Right lung (tissue), 5 donors: ENCODE results near the gene EIF3B. TPM values are rescaled to one million over a fixed set of nuclear protein-coding genes. Genes with fewer than 3 reads are reported as not detected.
"Not testable (repeated sequence)": the region's sequence is repeated elsewhere in the genome, so short reads cannot be mapped to it uniquely, and the experiment has no call there.

Experiments
- DNase-seq, 2 donors: peaks; one replicate each; pipeline ENCODE4 v3.0.0-alpha.2; 2013
- polyA plus RNA-seq, 5 donors: library from polyadenylated mRNA; unstranded; fragments of 120-200 nt; gene quantifications; one replicate each; pipeline versions ENCODE4 v1.2.1 to v1.2.3, GENCODE V29; 2013; ENCODE audit warnings: inconsistent platforms in 1 of 5, low replicate concordance in 1 of 5; ENCODE audit not compliant: insufficient read length in 5 of 5, insufficient read depth in 1 of 5

Gene EIF3B
- polyA plus RNA-seq, 5 donors: 132 to 155 (median 144) TPM

DNA sequence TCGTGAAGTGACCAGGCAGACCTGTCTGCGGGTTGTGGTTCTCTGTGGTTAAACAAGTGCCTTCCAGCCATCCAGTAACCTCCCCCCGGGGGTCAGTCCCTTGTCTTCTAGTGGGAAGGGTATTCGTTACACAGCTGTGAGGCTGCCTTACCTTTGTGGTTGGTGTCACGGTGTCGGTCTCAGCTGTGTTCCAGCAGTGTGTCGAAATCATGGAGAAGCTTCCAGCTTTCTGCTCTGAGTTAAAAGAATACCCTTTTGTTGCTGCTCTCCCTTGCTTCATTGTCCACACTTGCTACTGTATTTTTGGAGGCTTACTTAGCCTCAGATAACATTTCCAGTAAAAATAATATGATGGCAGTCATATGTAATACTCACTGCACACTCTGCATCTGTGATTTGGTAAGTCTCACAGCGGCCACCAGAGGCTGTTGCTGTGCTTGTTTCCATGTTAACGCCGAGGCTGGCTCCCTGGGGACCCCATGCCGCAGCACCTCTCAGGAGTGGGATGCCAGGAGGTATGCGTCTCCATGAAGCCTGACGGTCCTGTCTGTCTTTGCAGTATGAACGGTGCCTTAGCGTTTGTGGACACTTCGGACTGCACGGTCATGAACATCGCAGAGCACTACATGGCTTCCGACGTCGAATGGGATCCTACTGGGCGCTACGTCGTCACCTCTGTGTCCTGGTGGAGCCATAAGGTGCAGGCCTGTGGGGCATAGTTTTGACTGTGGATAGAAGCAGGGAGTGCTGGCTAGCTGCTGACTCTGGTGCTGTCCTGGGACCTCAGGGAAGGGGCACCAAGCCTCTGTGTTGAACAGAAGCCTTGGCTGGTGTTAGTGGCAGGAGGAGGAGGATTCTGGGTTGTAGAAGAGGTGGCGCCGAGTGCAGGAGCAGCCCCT lies 20.5 kb downstream of the EIF3B start:
- no peak for DNase-seq

DNA sequence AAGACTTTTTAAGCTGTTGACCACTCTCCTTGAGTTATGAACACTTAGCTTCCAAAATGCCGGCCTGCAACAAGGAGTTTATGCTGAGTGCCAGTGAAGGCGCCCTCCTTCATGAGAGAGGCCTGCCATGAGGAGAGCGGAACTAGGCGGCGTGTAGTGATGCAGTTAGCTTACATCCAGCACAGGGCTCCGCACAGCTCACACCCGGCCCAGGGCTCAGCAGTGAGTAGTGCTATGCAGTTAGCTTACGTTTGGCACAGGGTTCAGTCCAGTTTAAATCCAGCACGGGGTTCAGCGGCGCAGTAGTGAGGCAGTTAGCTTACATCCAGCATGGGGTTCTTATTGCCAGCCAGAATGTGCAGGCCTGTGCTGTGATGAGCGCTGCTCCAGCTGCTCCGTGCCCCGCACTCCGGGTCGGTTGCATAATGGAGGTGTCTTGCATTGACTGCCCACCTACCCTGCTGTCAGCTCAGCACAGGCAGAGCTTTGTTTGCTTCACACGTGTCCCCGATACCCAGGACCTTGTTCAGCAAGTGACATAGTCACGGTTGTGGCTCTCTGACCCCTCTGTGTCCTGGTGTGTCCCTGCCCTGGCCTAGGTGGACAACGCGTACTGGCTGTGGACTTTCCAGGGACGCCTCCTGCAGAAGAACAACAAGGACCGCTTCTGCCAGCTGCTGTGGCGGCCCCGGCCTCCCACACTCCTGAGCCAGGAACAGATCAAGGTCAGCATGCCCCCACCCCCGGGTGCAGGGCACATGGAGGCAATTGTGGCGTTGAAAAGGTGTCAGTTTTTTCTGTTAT lies 21.9 kb downstream of the EIF3B start:
- no peak for DNase-seq

DNA sequence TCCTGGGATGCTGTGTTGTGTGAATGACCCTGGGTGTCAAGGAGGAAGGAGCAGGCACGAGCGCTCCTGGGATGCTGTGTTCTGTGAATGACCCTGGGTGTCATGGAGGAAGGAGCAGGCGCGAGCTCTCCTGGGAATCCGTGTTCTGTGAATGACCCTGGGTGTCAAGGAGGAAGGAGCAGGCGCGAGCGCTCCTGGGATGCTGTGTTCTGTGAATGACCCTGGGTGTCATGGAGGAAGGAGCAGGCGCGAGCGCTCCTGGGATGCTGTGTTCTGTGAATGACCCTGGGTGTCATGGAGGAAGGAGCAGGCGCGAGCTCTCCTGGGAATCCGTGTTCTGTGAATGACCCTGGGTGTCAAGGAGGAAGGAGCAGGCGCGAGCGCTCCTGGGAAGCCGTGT lies 22.9 kb downstream of the EIF3B start:
- not testable (repeated sequence) for DNase-seq

DNA sequence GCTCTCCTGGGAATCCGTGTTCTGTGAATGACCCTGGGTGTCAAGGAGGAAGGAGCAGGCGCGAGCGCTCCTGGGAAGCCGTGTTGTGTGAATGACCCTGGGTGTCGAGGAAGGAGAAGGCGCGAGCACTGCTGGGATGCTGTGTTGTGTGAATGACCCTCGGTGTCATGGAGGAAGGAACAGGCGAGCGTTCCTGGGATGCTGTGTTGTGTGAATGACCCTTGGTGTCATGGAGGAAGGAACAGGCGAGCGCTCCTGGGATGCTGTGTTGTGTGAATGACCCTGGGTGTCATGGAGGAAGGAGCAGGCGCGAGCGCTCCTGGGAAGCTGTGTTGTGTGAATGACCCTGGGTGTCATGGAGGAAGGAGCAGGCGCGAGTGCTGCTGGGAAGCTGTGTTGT lies 23.5 kb downstream of the EIF3B start:
- not testable (repeated sequence) for DNase-seq

DNA sequence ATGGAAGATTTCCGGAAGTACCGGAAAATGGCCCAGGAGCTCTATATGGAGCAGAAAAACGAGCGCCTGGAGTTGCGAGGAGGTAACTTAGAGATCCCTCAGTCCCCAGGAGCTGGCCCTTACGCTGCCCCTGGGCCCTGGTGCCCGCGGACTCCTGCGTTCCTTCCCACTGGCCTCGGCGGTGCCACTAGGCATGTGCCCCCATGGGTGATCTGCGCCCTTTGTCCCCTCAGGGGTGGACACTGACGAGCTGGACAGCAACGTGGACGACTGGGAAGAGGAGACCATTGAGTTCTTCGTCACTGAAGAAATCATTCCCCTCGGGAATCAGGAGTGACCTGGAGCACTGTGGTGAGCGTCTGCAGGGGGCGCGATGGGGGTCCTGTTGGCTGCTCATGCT lies 24.5 kb downstream of the EIF3B start:
- DNase-seq: no peak

DNA sequence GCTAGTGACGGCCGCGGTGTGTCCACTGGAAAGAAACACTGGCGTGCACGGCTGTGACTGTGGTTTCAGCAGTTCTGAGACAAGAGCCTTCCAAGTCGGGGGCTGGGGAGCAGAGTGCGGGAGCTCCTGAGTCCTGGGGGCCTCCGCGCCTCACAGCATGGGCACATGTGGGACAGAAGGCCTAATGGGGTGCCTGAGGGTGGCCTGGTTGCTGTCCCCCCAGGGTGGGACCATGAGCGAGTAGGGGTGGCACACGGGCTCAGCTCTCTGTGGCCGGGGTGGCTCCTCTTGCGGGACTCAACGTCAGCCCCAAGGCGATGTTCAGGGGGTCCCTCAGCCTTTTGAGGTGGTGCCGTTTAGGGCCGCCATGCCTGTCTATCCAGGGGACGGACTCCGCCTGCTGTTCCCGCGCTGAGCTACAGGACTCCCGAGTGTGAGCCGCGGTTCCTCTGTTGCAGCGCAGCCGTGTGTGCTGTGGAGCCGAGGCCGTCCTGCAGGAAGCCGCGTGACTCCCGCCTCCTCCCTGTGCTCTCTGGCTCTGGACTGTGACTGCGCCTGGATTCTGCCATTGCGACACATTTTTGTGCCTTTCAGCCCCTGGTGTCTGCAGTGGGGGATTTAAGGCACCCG lies 25.3 kb downstream of the EIF3B start:
- DNase-seq: no peak

DNA sequence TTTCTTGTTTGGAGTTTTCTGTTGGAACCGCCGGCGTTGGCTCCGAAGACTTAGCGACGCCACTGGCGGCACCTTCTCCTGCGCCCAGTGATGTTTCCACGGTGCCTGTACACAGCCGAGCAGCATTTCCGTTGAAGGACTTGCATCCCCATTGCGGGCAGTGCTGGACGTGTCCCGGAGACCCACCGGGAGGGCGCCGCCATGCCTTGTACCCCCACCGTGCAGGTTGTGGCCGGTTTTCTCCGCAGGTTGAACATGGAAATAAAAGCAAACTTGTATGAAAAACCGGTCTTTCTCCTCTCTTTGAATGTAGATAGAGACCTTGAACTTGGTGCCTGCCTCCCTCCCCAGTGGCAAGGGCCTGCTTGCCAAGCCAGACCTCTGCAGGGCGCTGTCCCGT lies 25.8 kb downstream of the EIF3B start:
- no peak for DNase-seq

DNA sequence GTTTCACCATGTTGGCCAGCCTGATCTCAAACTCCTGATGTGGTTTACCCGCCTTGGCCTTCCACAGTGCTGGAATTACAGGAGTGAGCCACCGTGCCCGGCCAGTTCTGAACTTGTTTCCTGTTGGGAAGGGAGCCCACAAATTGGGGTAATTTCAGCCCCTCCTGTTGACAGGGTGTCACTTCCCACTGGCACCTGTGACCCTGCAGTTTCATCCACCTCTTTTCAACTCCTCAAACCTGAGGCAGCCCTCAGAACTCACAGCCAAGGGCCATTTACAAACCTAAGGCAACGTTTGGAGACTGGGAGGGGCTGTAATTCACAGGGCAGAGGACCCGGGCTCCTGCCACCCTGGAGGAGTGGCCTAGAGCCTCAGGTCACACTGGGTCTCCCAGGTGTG lies 26.6 kb downstream of the EIF3B start:
- no peak for DNase-seq

DNA sequence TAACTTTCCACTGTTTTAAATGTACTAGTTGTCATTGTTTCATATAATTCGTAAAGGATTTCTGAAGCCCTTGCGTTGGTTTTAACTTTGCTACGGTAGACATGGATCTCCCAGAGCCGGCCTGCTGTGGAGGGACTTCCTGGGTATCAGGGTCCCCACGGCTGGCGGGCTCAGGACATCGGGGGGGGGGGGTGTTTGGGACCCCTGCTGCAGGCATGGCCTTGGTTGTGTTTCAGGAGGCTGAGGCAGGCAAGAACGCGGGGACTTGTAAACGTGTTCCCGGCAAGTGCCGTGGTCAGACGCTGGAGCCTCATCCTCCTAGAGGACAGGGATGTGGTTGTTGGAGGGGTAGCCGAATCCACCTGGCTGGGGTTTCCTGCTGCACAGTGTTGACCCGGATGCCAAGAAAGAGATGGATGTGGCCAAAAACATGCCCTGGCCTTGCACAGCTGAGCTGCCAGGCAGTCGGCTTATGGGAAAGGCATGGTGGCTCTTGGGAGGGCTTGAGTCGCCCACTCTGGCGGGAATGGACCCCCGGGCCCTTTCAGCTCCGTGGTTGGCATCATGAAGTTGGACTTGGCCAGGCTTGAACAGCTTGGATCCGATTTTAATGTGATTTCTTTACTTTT lies 27.4 kb downstream of the EIF3B start:
- no peak for DNase-seq

DNA sequence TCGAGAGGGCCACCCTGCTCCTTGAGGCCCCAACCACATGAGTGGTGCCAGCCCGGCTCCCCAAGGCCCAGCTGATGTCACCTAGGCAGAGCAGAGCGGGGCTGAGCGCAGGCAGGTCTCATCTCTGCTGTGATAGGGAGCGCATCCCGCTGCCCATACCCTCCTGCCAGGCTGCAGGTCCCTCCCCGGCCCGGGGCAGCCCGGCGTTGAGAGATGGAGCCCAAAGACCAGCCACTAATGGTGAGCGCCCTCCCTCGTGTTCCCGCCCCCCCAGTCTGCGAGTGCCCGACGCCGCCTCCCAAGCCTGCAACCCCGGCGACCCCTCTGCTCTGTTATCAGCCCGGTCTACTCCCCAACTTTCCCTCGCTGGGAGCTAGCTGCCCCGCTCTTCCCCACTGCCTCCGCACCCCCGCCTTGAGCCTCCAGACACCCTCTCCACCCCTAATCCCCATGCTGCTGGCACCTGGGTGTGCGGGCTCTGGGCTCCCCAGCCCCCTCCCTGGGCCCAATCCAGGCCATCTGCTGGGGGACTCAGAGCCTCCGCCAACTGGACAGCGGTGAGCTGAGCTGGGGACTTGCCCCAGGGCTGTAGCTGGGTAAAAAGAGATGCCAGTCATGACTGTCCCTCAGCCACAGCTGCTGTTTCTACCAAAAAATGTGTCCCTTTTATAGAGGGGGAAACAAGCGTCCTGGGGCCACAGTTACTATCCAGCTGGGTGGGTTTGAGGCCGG lies 29.1 kb downstream of the EIF3B start:
- no peak for DNase-seq

DNA sequence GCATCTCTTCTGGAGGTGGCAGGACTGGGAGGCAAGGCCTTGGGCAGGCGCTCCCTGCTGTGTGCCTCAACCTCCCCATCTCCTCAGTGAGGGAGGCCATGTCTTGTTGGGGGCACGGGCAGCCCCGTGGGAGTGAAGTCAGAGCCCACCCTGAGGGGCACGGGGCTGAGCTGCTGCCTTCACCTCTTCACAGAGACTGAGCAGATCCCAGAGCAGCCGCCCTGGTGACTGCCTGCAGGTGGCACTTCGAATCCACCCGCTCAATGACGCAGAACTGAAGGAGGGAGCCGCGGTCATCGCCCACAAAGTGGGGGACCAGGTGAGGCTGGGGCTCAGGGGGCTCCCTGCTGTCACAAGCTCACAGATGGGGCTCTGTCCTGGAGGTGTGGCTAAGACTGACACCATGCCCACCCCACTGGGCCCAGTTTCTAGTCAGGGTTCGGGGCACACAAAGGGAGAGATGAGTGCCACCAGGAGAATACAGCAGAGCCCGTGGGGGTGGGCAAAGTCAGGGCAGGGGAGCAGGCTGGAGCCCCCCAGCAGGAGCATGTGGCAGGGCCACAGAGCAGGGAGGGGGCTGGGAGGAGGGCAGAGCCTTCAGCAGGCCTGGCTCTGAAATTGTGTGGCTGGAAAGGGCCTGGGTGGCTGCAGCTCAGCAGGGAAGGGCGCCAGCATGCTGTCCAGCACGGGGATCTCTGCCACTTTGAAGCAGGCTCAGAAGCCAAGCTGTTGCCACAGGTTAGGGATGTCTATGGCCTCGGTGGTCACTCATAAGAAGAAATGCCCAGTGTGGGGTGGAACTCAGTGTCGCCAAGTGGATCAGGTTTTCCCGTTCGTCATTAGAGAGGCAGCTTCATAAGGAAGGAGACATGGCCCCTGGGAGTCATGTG lies 30.0 kb downstream of the EIF3B start:
- DNase-seq: no peak

DNA sequence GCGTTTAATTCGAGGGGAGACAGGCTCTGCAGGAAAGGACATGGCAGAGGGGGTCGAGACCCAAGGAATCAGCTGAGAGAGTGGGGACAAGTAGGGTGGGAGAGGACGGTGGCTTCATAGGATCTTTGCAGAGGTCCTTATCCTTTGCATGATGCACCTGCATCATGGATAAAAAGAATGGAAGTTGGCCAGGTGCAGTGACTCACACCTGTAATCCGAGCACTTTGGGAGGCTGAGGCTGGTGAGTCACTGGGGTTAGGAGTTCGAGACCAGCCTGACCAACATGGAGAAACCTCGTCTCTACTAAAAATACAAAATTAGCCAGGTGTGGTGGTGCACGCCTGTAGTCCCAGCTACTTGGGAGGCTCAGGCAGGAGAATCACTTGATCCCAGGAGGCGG lies 31.5 kb downstream of the EIF3B start:
- DNase-seq: not testable (repeated sequence)

DNA sequence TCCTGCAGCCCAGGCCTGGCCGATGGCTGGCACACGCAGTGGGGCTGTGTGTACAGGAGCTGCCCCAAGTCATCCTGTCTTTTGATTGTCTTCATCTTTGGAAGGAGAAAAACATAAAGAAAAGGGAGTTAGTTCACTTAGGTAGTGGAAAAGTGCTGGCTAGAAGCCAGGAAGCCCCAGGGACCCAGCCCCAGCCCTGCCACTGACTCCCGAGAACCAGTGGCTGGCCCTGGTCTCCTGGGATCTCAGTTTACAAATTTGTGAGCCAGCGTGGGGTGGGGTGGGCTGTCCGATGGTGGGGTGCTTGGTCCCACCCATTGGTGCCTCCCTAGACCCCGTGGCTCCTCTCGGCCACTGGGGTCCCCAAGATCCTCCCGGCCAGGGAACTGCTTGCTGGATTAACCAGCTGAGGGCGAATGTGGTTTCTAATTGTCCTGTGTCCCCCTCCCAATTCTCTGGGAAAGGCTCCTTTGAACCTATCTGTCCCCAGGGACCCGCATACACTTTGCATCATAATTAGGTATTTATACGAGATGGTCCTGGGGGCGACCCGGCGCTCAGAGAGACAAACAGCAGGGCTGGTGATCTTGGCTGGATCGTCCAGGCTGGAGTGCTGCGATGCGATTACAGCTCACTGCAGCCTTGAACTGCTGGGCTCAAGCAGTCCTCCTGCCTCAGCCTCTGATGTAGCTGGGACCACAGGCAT lies 32.5 kb downstream of the EIF3B start:
- no peak for DNase-seq

DNA sequence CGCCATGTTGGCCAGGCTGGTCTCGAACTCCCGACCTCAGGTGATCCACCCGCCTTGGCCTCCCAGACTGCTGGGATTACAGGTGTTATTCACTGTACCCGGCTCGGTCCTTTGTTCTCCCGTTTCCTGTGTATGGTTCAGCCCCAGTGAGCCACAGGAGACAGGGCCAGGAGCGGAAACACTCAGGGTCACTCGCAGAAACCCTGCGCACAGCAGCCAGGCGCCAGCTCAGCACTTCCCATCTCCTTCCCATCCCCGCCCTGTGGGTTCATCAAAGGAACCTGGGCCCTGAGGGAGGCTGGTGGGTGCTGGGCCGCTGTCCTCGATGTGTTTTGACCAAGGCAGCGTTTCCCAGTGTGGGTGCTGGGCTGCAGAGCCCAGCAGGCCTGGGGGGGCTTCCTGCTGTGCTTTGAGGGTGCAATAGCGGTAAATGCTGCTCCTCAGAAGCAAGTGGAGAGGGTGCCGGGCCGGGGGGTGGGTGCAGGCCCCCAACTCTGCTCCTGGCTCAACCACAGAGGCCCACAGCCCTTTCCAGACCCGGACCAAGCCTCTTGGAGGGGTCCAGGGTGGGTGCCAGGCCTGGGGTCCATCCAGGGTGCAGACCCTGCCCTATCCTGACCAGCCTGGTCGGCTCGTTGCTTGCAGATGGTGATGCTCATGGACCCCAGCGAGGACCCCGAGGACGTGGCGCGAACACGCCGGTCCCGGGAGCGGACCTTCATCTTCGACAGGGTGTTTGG lies 33.4 kb downstream of the EIF3B start:
- DNase-seq: no peak

DNA sequence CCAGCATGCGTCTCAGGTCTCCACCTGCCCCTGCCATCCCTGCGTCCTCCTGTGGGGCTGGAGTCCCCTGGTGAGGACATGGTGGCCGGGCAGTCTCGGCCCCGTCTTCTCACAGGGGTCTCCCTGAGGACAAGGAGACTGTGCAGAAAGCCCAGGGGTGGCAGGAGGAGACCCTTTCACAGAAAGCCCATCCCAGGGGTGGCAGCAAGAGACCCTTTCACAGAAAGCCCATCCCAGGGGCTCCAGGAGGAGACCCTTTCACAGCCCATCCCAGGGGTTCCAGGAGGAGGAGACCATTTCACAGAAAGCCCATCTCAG lies 34.0 kb downstream of the EIF3B start:
- DNase-seq: no peak

DNA sequence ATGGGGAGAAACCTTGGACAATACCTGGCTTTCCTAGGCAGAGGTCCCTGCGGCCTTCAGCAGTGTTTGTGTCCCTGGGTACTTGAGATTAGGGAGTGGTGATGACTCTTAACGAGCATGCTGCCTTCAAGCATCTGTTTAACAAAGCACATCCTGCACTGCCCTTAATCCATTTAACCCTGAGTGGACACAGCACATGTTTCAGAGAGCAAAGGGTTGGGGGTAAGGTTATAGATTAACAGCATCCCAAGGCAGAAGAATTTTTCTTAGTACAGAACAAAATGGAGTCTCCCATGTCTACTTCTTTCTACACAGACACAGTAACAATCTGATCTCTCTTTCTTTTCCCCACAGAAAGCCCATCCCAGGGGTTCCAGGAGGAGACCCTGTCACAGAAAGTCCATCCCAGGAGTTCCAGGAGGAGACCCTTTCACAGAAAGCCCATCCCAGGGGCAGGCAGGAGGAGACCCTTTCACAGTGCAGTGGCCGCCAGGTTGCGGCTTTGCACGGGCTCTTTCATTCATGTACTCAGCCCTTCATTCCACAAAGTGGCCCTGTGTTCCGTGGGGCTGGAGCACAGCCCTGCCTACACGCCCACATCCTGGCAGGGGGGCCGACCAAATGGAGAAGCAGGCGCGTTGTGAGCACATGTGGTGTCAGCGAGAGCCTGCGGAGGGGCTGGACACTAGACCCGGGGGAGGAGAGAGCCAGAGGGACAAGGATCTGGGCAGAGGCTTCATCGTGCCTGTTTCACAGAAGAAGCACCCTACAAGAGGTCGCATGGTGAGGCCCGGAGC lies 35.6 kb downstream of the EIF3B start:
- not testable (repeated sequence) for DNase-seq

DNA sequence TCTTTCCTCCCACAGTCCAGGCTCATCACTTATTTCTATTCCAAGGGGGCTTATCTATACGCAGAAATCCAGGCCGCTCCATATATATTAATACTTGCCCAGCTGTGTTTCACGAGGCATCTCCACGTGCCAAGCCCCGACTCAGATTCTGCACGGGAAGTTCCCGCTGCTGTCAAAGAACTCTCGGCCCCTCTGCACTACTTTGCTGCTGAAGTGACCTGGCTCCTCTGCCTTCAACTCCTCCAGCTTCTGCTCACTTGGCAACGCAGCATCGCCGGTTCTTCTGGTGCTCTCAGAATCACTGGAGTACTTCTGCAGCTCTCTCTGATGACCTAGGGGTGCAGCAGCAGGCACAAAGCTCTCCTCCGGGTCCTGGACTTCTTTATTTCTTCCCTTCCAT lies 39.1 kb downstream of the EIF3B start:
- no peak for DNase-seq

DNA sequence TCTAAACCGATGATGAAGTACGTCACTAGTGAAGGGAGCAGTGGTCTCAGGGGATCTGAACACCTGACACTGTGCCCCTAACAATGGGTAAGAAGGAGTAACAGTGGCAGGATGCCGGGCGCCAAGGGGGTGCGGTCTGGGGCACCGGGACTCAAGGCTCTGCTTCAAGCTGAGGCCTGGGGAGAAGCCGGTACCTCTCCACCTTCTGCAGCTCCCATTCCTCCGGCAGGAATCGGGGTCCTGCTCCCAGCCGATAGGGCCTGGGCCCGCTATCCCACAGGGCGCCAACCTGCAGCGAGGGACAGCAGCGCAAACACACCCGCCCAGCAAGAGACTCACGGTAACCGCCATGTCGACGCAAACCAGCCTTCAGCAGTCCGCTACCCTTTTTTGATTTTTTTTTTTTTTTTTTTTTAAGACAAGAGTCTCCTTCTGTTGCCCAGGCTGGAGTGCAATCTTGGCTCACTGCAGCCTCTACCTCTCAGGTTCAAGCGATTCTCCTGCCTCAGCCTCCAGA lies 40.0 kb downstream of the EIF3B start:
- no peak for DNase-seq
